LHCN-M2 (cell line): Measurements from ENCODE around the gene RAP1GAP2. TPM values are rescaled to one million over a fixed set of nuclear protein-coding genes. Genes with fewer than 3 reads are reported as not detected.
A peak's percentile ranks its signal among the peaks of the same experiment; 100 is the strongest.
"Not testable (repeated sequence)": the region's sequence is repeated elsewhere in the genome, so short reads cannot be mapped to it uniquely, and the experiment has no call there.

Experiments used
- DNase-seq: peaks from one replicate; pipeline ENCODE4 v3.0.0-alpha.2; 2012; ENCODE audit warnings: low read depth
- total RNA-seq: library from RNA; depleted of rRNA; stranded (reverse); fragments of >200 nt; gene quantifications from 2 replicates; pipeline ENCODE4 v1.2.3, GENCODE V29; 2014

Gene RAP1GAP2
- total RNA-seq, 1 experiment from 2014 or later, result 0.57 TPM

DNA sequence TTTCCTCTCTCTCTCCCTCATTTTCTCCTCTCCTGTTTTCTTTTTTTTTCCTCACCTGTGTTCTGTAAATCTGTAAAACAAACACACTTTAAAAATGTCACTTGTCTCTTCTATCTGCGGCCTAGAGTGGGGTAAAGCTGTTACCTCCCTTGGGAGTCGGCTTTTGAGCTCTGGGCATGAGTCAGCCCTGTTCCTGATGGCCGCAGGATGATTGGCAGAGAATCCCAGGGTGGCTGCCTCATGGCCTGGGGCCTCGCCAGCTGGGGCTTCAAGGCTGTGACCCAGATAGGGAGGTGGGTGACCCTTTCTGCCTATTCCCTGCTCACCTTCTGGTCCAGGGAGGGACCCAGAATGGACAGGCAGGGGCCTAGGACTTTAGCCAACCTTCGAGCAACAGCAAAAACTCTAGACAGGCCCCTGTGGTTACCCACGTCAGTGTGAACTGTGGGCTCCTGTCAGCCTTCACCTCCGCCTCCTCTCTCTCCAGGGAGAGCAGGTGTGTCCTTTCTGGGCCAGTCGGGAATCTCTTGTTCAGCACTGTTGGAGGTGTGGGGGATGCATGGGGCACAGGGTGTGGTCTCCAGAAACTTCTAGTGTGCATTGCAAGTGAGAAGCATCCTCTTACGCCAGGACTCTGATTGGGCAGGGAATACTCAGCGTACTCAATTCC is 87.4 kb downstream of the RAP1GAP2 start:
- DNase-seq, result peak; percentile 53

DNA sequence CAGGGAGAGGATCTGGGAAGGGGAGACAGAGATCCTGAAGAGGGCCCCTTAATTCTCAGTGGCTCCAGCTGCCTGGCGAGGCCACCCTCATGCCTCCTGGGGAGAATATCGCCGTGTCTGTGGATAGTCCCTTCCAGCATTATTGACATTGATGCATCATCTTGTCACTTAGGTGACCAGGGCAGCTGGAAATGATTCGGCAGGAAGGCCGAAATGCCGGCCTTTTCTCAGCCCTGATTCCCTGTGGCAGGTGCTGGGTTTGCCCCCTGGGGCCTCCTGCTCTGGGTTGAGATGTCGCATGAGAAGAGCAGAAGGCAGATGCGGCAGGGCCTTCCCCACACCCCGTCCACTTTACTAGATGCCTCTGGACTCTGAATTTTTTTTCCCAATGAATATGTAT is 89.5 kb downstream of the RAP1GAP2 start:
- peak; percentile 12 for DNase-seq

DNA sequence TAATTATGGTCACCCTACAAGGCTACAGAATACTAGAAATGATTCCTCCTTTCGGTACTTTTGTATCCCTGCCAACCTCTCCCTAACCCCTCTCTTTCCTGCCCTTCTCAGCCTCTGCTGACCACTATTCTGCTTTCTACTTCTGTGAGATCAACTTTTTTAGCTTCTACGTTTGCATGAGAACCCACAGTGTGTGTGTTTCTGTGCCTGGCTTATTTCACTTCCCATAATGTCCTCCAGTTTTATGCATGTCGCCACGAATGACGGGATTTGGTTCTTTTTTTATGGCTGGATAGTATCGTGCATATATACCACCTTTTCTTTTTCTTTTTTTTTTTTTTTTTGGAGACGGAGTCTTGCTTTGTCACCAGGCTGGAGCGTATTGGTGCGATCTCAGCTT is 92.1 kb downstream of the RAP1GAP2 start:
- no peak for DNase-seq

DNA sequence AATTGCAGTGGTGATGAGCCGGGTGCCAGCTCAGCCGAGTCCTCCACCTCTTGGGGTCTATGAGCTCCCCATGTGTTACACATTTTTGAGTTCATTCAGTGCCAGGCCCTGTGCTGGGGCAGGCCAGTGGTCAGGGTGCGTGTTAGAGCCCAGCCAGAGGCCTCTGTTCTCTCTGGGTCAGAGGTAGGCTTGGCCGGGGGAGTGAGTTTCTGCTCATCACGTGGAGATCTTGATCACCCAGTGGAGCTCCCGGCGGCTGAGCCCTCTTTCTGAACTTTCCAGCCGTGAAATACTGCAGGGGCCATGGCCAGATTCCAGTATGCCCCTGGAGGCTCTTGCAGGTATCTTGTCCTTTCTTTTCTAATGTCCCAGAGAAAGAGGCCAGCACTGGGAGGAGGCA is 93.0 kb downstream of the RAP1GAP2 start:
- no peak for DNase-seq

DNA sequence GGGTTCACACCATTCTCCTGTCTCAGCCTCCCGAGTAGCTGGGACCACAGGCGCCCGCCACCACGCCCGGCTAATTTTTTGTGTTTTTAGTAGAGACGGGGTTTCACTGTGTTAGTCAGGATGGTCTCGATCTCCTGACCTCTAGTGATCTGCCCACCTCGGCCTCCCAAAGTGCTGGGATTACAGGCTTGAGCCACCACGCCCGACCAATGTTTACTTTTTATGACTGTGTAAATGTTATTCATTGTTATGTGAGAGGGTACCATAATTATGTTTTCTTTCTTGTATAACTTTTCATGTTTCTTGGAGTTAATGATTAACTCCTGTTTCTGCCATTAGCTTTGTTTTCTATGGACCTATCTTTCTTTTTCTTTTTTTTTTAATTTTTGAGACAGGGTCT is 94.5 kb downstream of the RAP1GAP2 start:
- DNase-seq, result not testable (repeated sequence)

DNA sequence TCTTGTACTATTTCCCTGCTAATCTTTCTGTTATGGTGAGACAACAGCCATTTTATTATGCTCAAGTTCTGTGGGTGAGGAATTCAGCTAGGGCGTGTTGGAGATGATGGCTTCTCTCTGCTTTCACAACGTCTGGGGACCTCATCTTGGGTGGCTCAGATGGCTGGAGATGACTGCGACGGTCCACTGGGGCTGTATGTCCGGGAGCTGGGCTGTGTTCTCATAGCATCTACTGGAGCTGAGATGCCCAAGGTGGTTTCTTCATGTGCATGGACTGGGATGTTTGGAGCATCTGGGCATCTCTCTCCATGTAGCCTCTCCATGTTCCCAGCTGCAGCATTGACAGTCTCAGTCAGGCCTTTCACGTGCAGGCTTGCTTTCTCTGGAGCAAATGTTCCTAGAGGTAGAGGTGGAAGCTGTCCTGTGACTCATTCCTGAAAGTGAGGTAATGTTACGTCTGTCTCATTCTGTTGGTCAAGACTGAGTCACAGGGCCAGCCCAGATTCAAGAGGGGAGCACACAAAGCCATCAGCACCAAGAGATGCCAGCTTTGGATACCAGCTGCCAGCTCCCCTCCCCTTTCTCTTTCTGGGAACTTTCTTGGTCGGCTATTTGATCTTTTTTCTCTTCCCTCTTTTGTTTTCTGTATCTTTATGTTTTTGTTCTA is 96.2 kb downstream of the RAP1GAP2 start:
- peak; percentile 85 for DNase-seq

DNA sequence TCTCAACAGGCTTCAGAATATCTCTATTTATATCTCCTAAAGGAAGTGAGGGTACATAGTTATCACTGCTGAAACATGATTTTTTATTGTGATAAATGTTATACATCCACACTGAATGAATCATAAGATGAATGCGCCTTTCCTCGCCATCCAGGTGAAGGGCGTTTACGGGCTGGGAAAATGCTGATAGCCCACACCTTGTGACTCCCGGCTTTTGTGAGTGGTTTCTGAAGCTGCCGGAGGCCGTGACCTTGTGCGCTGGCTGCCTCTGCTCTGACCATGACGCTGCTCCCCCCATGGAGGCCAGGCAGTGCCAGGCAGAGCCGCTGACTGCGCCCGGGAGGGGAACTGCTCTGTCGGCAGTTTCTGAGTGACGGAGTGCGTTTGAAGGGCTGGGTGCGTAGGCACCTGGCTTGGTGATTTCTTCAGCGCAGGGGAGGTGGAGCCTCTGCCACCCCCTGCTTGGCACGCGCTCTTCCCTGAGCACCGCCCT is 97.2 kb downstream of the RAP1GAP2 start:
- no peak for DNase-seq

DNA sequence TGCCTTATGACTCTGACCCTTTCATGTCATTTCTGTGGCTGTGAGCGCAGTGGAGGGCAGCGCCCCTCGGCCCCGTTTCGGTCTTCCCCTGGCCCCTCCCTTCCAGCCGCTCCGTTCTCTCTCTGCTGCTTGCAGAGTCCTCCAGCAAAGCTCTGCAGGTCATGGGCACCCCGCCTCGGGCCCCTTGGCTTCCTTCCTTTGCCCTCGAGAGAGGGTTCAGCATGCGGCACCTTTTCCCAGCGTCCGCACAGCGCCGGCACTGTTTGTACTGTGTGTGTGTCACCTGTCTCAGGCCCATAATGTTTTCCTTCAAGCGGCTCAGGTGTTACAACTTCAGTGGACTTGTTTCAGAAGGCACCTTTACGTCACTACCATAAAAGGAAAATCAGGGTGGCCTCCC is 98.5 kb downstream of the RAP1GAP2 start:
- no peak for DNase-seq

DNA sequence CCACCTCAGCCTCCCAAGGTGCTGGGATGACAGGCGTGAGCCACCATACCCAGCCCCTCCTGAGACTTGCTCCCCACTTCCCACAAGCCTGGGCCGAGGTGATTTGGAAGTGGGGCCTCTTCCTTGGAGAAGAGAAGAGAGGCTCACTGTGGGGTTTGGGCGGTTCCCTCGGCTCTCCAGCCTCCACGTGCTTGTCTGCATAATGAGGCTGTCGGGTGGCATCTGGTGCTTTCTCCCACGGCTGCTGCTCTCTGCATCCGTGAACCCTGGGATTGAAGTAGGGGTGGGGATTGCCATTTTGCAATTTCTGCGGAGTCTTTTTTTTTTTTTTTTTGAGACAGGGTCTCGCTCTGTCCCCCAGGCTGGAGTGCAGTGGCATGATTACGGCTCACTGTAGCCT is 101.4 kb downstream of the RAP1GAP2 start:
- no peak for DNase-seq

DNA sequence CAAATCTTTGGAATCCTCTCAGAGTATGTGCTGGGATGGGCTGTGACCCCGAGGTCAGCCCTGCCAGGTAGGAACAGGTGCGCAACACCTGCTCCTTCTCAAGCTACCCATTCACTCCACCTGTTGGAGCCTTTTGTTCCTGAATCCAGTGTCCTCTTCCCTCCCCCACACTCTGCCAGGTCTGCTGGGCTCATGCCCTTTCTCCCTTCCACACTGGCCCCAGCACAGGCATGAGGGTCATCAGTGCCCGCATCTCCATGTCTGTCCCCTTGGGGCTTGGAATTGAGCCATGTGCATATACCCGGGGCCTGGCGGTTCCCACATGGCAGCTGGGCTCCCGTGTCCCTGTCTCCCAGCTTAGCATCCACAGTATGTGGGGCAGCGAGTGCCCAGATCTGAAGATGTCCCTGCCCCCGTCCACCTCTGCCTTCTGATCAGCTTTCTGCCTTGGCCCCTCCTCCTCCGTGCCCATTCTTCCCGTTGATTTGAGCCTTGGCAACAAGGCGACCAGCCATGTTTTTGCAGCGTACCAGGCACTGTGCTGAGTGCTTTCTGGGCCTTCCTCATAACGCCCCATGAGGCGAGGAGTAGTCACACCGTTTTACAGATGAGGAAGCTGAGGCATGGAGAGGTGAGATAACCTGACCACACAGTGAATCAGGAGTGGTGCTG is 102.2 kb downstream of the RAP1GAP2 start:
- DNase-seq, result no peak

DNA sequence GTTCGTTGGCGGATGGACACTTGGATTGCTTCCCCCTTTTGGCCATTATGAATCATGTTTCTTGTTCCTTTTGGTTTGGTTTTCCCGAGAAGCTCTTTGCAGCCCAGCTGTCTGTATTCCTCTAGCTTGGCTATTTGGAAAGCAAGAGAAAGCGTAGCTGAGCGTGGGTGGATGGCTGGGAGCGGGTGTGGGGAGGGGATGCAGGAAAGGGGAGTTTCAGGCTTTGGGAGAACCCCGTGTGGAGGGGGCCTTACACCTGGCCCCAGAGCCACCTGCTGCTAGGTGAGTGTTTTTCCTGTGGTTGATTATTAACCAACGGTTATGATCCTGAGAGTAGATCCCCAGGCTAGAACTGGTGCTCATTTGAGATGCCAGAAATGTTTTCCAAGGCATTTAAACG is 103.7 kb downstream of the RAP1GAP2 start:
- DNase-seq, result peak; percentile 13

DNA sequence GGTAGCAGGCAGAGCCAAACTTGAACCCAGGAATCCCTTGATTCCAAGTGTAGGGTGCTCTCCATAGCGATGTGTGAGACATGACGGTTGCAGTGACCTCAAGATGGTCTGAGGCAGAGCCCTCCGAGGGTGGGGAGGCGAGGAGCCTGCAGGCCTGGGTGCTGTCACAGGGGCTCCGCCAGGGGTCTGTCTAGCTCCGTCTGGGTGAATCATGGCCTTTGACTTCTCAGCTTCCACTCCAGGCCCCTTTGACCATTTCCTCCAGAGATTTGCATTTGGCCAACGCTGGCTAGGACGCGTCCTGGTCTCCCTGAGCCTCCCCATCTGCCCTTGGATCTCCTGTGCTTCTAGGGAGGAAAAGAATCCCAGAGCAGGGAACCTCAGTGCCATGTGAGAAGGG is 104.6 kb downstream of the RAP1GAP2 start:
- DNase-seq, result no peak

DNA sequence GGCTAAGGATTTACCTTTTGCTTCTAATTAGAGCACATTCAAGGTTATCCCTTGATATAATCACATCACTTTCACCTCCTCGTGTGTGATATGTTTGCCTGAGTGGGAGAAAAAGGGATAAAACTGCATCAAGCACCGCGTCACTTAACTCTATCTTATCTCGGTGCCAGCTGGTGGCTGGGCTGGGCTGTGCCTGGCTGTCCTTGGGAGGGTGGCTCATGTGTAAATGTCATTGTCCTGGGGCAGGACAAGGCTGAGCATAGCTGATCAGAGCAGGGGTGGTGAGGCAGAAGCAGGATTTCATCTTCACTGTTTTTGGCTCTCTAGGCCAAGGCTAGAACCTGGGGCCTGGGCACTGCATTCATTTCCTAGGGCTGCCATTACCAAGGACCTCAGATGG is 105.3 kb downstream of the RAP1GAP2 start:
- no peak for DNase-seq

DNA sequence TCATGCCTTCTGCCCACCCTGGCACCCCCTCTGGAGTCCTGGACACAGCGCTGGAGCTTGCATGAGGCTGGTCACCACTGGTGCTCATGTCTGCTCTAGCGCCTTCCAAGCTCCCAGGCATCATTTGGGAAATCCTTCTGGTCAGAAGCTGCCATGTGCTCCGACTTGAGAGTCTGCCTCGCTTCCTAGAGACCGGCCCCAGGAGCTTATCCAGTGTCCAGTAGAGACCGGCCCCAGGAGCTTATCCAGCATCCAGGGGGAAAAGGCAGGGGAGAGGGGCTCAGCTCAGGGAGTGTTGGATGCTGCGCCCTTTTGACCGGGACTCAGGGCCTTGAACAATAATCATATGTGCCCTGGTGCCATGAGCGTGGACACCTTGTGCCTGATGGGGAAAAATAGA is 106.3 kb downstream of the RAP1GAP2 start:
- DNase-seq, result no peak

DNA sequence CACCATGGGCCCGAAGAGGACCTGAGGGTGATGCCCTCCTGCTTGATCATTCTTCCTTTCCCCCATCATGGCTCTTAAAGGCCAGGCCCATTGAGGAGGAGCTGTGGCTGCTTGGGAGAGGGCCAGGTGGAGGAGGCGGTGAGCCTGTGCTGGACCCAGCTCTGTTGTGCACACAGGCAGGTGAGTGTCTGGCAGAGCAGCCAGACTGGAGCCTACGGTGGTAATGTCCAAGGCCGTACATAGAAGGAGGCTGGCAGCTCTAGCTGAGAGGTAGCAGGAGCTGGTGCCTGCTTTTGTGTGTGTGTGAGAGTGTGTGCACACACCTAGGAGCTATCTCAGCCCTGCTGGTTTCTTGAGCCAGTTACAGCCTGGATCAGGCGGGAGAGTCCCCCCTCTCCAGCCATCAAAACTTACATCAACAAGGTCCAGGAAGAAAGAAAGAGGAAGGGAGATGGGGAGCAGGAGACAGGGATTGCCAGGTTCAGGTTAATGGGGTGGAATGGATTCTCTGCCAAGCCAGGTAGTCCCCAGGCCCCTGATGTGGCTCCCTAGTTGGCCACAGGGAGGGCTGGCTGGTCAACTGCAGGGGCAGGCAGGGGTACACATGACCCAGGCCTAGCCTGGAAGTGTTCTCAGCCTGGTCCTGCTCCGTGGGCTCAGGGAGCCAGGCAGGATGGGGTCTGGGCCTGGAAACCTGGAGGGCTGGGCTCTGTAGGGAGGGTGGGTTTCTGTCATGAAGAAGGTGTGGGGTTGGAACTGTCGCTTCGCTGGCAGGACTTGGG is 107.1 kb downstream of the RAP1GAP2 start:
- no peak for DNase-seq

DNA sequence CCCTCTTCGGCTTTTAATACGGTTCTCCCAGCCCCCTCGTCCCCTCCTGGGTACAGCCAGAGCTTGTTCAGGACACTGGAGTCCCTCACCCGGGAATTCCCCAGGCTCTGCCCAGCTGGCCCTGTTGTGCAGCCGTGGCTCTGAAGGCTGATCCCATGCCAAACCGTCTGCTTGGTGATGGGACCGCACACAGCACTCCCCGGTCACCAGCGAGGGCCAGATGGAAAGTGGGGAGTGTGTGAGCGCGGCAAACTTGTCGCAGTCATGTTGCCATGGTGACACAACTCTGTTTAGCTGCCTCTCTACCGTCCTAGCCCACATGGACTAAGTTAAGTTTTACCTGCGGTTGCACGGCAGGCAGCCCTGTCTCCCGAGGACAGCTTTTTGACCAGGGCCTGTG is 107.9 kb downstream of the RAP1GAP2 start:
- DNase-seq, result no peak

DNA sequence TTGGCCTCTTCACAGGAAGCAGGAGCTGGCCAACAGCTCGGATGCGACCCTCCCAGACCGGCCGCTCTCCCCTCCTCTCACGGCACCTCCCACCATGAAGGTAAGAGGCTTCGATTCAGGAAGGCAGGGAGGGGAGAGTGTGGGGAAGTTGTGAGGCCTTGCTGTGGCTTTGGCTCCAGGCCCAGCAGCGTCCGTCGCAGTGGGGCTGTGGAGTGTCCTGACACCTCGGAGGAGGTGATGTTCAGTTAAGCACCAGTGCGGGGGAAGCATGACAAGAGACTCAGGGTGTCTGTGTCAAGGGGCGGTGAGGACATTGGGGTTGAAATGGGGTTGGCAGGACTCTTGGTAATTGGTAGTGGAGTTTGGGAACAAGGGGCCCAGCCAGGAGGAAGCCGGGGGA is 109.0 kb downstream of the RAP1GAP2 start:
- no peak for DNase-seq

DNA sequence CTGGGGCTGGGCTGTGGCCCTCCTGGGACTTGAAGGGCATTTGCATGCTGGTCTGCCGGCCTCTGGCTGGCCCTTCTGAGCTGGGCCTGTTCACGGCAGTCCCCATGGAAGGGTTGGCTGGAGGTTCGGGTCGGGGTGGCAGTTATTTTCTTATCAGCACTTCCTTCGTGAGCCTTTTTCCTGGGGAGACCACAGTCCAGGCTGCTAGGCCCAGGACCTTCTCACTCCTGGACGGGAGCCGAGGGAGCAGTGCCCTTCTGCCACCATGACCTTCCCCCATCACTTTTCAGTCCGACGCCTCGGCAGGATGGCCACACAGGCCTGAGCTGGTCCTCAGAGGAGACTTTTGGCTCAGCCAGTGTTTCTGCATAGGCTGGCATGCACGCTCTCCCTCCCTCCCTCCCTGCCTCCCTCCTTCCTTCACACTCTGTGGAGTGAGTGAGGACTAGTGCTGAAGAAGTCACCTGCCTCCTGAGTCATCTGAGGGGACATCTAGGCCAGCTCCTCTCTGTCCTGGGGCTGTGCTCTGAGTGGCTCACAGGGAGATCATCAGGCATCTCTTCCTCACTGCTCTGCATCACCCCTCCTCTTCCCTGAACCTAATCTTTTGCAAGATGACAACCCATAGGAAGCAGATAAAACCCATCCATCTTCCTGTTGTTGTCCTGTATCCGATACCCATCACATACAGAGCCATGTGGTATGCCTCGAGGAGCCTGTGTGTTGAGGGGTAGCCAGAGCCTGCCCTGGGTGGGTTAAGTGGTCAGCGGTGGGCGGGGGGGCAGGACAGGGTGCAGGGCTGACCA is 109.7 kb downstream of the RAP1GAP2 start:
- no peak for DNase-seq

DNA sequence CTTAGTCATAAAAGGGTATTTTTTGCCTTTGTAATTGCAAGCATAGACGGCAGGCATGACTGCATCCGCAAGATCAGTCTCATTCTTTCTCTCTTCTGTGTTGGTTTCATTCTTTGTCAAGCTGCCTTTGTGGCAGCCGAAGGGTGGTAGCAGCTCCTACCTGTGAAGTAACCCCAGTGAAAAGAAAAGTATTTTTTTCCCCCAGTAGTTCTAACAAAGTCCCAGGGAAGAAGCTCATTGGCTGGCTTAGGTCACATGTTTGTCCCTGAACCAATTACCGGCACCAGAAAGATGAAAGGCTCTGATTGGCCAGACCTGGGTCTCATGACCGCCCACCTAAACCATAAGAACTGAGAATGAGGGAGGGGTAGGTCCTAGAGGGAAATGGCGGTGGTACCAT is 110.7 kb downstream of the RAP1GAP2 start:
- DNase-seq, result no peak

DNA sequence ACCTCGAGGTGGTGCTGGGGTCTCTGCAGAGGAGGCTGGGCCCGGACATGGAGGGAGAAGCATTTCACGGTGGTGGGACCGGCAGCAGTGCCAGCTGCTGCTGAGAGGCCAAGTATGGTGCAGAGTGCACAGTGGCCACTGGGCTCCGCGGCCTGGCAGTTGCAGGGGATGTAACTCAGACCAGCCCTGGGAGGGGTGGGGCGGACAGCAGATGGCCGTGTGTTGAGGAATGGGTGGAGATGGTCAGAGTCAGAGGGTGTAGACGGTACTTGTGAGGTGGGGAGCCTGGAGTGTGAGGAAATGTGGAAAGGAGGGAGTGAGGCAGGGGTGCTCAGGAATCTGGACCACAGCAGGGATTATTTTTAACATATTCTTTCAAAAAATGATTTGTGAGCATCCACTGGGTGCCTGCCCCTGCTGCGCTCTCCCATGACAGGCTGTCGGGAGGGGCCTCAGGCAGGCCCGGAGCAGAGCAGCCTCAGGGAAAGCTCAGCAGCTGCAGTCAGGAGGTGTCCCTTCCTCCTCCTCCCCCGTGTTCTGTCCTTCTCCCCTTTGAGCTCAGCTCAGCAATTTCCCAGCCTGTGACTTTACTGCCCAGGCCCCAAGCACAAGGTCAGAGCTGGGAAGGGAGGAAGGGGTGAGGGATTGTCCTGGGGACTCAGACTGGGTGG is 113.1 kb downstream of the RAP1GAP2 start:
- no peak for DNase-seq

DNA sequence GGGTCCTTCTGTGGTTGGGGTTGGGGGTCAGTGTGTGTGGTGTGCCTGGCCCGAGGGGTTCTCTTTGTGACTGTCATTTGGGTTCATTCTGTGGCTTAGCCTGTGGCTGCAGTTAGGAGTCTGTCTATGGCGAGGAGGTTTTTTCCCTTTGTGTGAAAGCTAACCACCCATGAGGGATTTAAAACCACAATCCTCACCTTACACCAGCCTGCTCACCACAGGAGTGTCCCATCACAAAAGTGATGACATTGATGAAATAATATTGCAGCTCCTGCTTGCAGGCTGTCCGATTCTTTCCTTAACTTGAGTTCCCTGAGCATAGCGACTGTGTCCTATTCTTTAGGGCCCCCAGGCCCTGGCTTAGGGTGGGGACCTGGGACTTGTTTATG is 113.6 kb downstream of the RAP1GAP2 start:
- DNase-seq, result no peak
